NCI-H187 treated with DMSO at 0.1 percent for 48 hours (cell line): ENCODE results near the gene CRIM1.

Source experiments
- DNase-seq: peaks from one replicate; lab custom pipeline; 2025; lab: John Stamatoyannopoulos, UW

CRIM1 gene

GRCh38 chr2:36578343-36579296 is 223.0 kb downstream of the CRIM1 start:
- no peak for DNase-seq

- DNase-seq = no peak
These were observed 223.7 kb downstream of the CRIM1 start for GRCh38 chr2:36579297-36579664.

- no peak for DNase-seq
These were observed 227.0 kb downstream of the CRIM1 start for GRCh38 chr2:36582538-36582937.

GRCh38 chr2:36582951-36583350 is 227.4 kb downstream of the CRIM1 start:
- no peak for DNase-seq

GRCh38 chr2:36584148-36584794 is 228.7 kb downstream of the CRIM1 start:
- DNase-seq = no peak

- no peak for DNase-seq
These were observed 231.1 kb downstream of the CRIM1 start for GRCh38 chr2:36586672-36587071.

GRCh38 chr2:36587101-36587500 is 231.5 kb downstream of the CRIM1 start:
- no peak for DNase-seq

GRCh38 chr2:36587556-36587955 is 232.0 kb downstream of the CRIM1 start:
- no peak for DNase-seq

- no peak for DNase-seq
These were observed 233.7 kb downstream of the CRIM1 start for GRCh38 chr2:36589230-36589630.

- DNase-seq = no peak
These were observed 239.3 kb downstream of the CRIM1 start for GRCh38 chr2:36594849-36595248.

- no peak for DNase-seq
These were observed 240.8 kb downstream of the CRIM1 start for GRCh38 chr2:36596397-36596796.

- no peak for DNase-seq
These were observed 241.5 kb downstream of the CRIM1 start for GRCh38 chr2:36597003-36597531.

- DNase-seq = no peak
These were observed 242.2 kb downstream of the CRIM1 start, which contains the start of gene FEZ2 for GRCh38 chr2:36597532-36598377. FEZ2 (minus strand) TSS chr2:36598168; CDS start chr2:36598142, 26 bp downstream.
